Measurements from ENCODE around the gene CCL7.

- TF ChIP-seq CTCF (IDR thresholded peaks at IDR 0.05) (no peak), POLR2A (IDR thresholded peaks at IDR 0.05) (no peak), POLR2AphosphoS5 (IDR thresholded peaks at IDR 0.05) (no peak)
These were observed 9.2 kb upstream of the CCL7 start for GRCh38 chr17:34260861-34261260.

Measured in suprapubic skin (tissue), 4 donors.